SK-N-SH (cell line): ENCODE data around the gene SUPT20H. TPM values are rescaled to one million over a fixed set of nuclear protein-coding genes. Genes with fewer than 3 reads are reported as not detected.

Experiments
- CTCF ChIA-PET: fragments of 300-600, 350-600 bp; formaldehyde crosslinking; extraction: SDS; loops from one replicate; lab custom pipeline; 2021; lab: Yijun Ruan, JAX
- POLR2A ChIA-PET: fragments of 350-600 bp; sonication (Branson Sonifier 250); formaldehyde crosslinking; extraction: SDS; loops from one replicate; lab custom pipeline; 2020; ENCODE audit warnings: antibody characterized with exemption, inconsistent platforms; lab: Yijun Ruan, JAX
- DNase-seq: peaks from one replicate; pipeline ENCODE4 v3.0.0; 2012
- H2AFZ ChIP-seq: fragments of 200-600 bp; sonication (generic); 2 replicates; pipeline ENCODE4 v1.8.1; 2016; ENCODE audit warnings: antibody characterized with exemption, mild to moderate bottlenecking, low read depth
- H3F3A ChIP-seq: fragments of 200-600 bp; sonication (generic); replicated peaks from 2 replicates; pipeline ENCODE3; 2016; ENCODE audit warnings: antibody characterized with exemption, mild to moderate bottlenecking; ENCODE audit not compliant: insufficient read depth
- H3K27ac ChIP-seq, 2 experiments: fragments of 200-500 bp in 1 of 2; fragments of 200-600 bp in 1 of 2; sonication (Bioruptor generic) in 1 of 2; sonication (generic), shearing (Covaris generic) in 1 of 2; 2 replicates each; pipeline versions ENCODE4 v1.5.1 to v1.6.1; 2014 to 2016; ENCODE audit warnings: low read depth in 2 of 2, inconsistent platforms in 1 of 2, low read length in 1 of 2, mild to moderate bottlenecking in 1 of 2, mixed read lengths in 1 of 2
- H3K27me3 ChIP-seq: fragments of 200-600 bp; sonication (generic), shearing (Covaris generic); 2 replicates; pipeline ENCODE4 v1.6.1; 2016; ENCODE audit warnings: mixed run types; ENCODE audit not compliant: insufficient read depth
- H3K36me3 ChIP-seq, 2 experiments: fragments of 200-500 bp in 1 of 2; fragments of 200-600 bp in 1 of 2; sonication (Bioruptor generic) in 1 of 2; sonication (generic) in 1 of 2; replicated peaks in 1 of 2; 2 replicates each; pipeline versions ENCODE3 to v1.5.1; 2014 to 2016; ENCODE audit warnings: low read length in 1 of 2, mild to moderate bottlenecking in 1 of 2; ENCODE audit not compliant: insufficient read depth in 2 of 2, control insufficient read depth in 1 of 2
- H3K4me1 ChIP-seq, 2 experiments: fragments of 200-500 bp in 1 of 2; fragments of 200-600 bp in 1 of 2; sonication (Bioruptor generic) in 1 of 2; sonication (generic), shearing (Covaris generic) in 1 of 2; 2 replicates each; pipeline versions ENCODE4 v1.5.1 to v1.6.1; 2014 to 2016; ENCODE audit warnings: low read depth in 1 of 2, low read length in 1 of 2, mixed run types in 1 of 2; ENCODE audit not compliant: insufficient read depth in 2 of 2, control insufficient read depth in 1 of 2
- H3K4me2 ChIP-seq: fragments of 200-600 bp; sonication (generic), shearing (Covaris generic); 2 replicates; pipeline ENCODE4 v1.6.1; 2017; ENCODE audit warnings: mixed run types
- H3K4me3 ChIP-seq, 2 experiments: fragments of 200-500 bp in 1 of 2; fragments of 200-600 bp in 1 of 2; sonication (Bioruptor generic) in 1 of 2; sonication (generic), shearing (Covaris generic) in 1 of 2; 2 replicates each; pipeline versions ENCODE4 v1.5.1 to v1.8.1; 2014 to 2016; ENCODE audit warnings: low read depth in 2 of 2, inconsistent platforms in 1 of 2, low read length in 1 of 2, mild to moderate bottlenecking in 1 of 2, mixed read lengths in 1 of 2, moderate library complexity in 1 of 2
- H3K79me2 ChIP-seq: fragments of 200-600 bp; sonication (generic); 2 replicates; pipeline ENCODE4 v1.8.1; 2017; ENCODE audit warnings: mild to moderate bottlenecking; ENCODE audit not compliant: insufficient read depth
- H3K9ac ChIP-seq: fragments of 200-600 bp; sonication (generic); 2 replicates; pipeline ENCODE4 v1.6.1; 2017; ENCODE audit warnings: mixed run types
- H3K9me2 ChIP-seq: fragments of 200-600 bp; sonication (generic); 2 replicates; pipeline ENCODE4 v1.6.1; 2017; ENCODE audit warnings: mixed run types
- H3K9me3 ChIP-seq: fragments of 200-600 bp; sonication (generic); 2 replicates; pipeline ENCODE4 v1.6.1; 2017; ENCODE audit warnings: mixed run types, mild to moderate bottlenecking, moderate library complexity
- H4K20me1 ChIP-seq: fragments of 200-600 bp; sonication (generic); 2 replicates; pipeline ENCODE4 v1.6.1; 2017; ENCODE audit warnings: mild to moderate bottlenecking, mixed run types; ENCODE audit not compliant: insufficient read depth
- CHD2 ChIP-seq: fragments of 150-350 bp; IDR thresholded peaks from 2 replicates; pipeline ENCODE4 v1.6.1; 2018; ENCODE audit warnings: low read length; ENCODE audit not compliant: partially characterized antibody
- ELF1 ChIP-seq: IDR thresholded peaks from 2 replicates; pipeline ENCODE4 v1.4.0; 2012
- FOXJ3 ChIP-seq: sonication (generic); formaldehyde crosslinking; IDR thresholded peaks from 2 replicates; pipeline ENCODE4 v1.5.1; 2020; ENCODE audit warnings: mild to moderate bottlenecking, missing genetic modification reagents
- FOXM1 ChIP-seq: IDR thresholded peaks from 2 replicates; pipeline ENCODE4 v1.4.0; 2012; ENCODE audit warnings: low read depth, mild to moderate bottlenecking
- GATA2 ChIP-seq: sonication (generic); formaldehyde crosslinking; IDR thresholded peaks from 2 replicates; pipeline ENCODE4 v1.5.0; 2020; ENCODE audit warnings: mild to moderate bottlenecking, missing genetic modification reagents
- JUND ChIP-seq: IDR thresholded peaks from 2 replicates; pipeline ENCODE4 v1.4.0; 2012
- MEF2A ChIP-seq: IDR thresholded peaks from 2 replicates; pipeline ENCODE4 v1.4.0; 2012; ENCODE audit warnings: low read depth, borderline replicate concordance
- MXI1 ChIP-seq: IDR thresholded peaks from 2 replicates; pipeline ENCODE4 v1.6.1; 2012; ENCODE audit warnings: mild to moderate bottlenecking, low read depth, low read length, improper control_type of control experiment
- NFIC ChIP-seq: IDR thresholded peaks from 2 replicates; pipeline ENCODE4 v1.4.0; 2012; ENCODE audit warnings: borderline replicate concordance
- RCOR1 ChIP-seq: fragments of 150-350 bp; IDR thresholded peaks from 2 replicates; pipeline ENCODE4 v1.6.1; 2017; ENCODE audit warnings: antibody characterized with exemption, low read length
- RXRA ChIP-seq: IDR thresholded peaks from 2 replicates; pipeline ENCODE4 v1.4.0; 2012; ENCODE audit warnings: low read depth, mild to moderate bottlenecking, borderline replicate concordance
- SIN3A ChIP-seq: IDR thresholded peaks from 2 replicates; pipeline ENCODE4 v1.6.1; 2012; ENCODE audit warnings: low read depth, mild to moderate bottlenecking, low read length, moderate library complexity, borderline replicate concordance
- SMC3 ChIP-seq: IDR thresholded peaks from 2 replicates; pipeline ENCODE4 v1.6.1; 2012; ENCODE audit warnings: low read depth, low read length, improper control_type of control experiment
- TEAD4 ChIP-seq: IDR thresholded peaks from 2 replicates; pipeline ENCODE4 v1.4.0; 2012; ENCODE audit warnings: mild to moderate bottlenecking, borderline replicate concordance; ENCODE audit not compliant: insufficient read depth
- YY1 ChIP-seq: IDR thresholded peaks from 2 replicates; pipeline ENCODE4 v1.4.0; 2012; ENCODE audit warnings: low read depth, mild to moderate bottlenecking
- WGBS: methylation state at CpG from one replicate; pipeline ENCODE4 v1.1.6; 2017; ENCODE audit warnings: low lambda C conversion rate; 5-methylcytosine and 5-hydroxymethylcytosine counted together
- polyA plus RNA-seq, 3 experiments: library from polyadenylated mRNA; depleted of rRNA; stranded (reverse); fragments of >200 nt; gene quantifications; 2 replicates each; pipeline ENCODE4 v1.2.3, GENCODE V29; 2012
- TF ChIP-seq, protein P1 (sequence below): IDR thresholded peaks from 2 replicates; pipeline ENCODE4 v1.6.1; 2012; ENCODE audit warnings: mild to moderate bottlenecking, low read depth, low read length, moderate library complexity
- TF ChIP-seq, protein P2 (sequence below): IDR thresholded peaks from 2 replicates; pipeline ENCODE4 v1.4.0; 2012; ENCODE audit warnings: low read depth
- TF ChIP-seq, protein P3 (sequence below): fragments of 150-350 bp; IDR thresholded peaks from 2 replicates; pipeline ENCODE4 v1.6.1; 2017; ENCODE audit warnings: antibody characterized with exemption, low read length, low read depth, borderline replicate concordance
- TF ChIP-seq, protein P4 (sequence below): fragments of 150-350 bp; IDR thresholded peaks from 2 replicates; pipeline ENCODE4 v1.6.1; 2016; ENCODE audit warnings: mild to moderate bottlenecking, low read depth, low read length
- TF ChIP-seq, protein P5 (sequence below): IDR thresholded peaks from 2 replicates; pipeline ENCODE4 v1.4.0; 2012; ENCODE audit warnings: low read depth, borderline replicate concordance

The SUPT20H gene
- polyA plus RNA-seq, 1 of the 3 experiments (the other 2 are of a cell fraction) = 39.4 TPM

DNA sequence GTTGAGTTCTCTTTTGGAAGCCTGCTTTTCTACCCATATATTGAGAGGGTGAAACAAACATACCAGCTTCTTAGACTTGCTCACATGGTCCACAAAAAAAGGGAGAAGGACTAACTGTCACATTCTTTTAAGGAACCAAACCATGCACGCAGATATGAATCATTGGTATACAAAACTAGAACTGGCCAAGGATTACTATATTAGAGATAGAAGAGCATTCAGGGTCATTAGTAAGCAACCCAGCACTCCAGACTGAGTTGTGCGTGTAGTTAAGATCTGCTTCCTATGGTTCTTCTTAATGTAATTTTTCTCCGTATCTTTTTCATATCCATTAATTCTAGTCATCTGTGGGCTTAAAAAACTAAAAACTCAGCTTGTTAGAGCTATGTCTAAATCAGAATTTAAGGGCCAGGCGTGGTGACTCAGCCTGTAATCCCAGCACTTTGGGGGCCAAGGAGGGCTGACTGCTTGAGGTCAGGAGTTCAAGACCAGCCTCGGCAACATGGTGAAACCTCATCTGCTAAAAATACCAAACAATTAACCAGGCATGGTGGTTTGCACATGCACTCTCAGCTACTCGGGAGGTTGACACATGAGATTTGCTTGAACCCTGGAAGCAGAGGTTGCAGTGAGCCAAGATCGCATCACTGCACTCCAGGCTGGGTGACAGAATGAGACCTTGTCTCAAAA, 80.0 kb downstream of the SUPT20H start:
- H3K4me1 ChIP-seq = peaks cover 0 to 7% of the 10 kb centered on the region in 2 experiments; a peak in 1 of 4 replicates
- ChIA-PET POLR2A (no interaction called here), CTCF (interaction anchor here (1.0 to 9.4 kb wide), 6 partner anchors 27 to 560 kb away, joined by 3 to 275 read pairs (median 7); no protein-coding TSS in a partner anchor)
- peaks cover 31 to 68% of the 10 kb centered on the region in 2 experiments for H3K36me3 ChIP-seq
- 74% methylated on average over 7 of the region's 7 CpGs for WGBS
- H3F3A ChIP-seq = peaks cover 20% of the 10 kb centered on the region
- no peaks in the 10 kb centered on the region for H3K9me2 ChIP-seq
- H3K4me2 ChIP-seq = no peak overlapping the region
- H4K20me1 ChIP-seq = no peaks in the 10 kb centered on the region
- no peak overlapping the region for H2AFZ ChIP-seq
- TF ChIP-seq MXI1 (no peak), RCOR1 (no peak), RXRA (no peak), TEAD4 (no peak), ELF1 (no peak), GATA2 (CRISPR knock-in tag) (no peak), SIN3A (no peak), FOXM1 (no peak), MEF2A (no peak)
- TF ChIP-seq, protein P1, sequence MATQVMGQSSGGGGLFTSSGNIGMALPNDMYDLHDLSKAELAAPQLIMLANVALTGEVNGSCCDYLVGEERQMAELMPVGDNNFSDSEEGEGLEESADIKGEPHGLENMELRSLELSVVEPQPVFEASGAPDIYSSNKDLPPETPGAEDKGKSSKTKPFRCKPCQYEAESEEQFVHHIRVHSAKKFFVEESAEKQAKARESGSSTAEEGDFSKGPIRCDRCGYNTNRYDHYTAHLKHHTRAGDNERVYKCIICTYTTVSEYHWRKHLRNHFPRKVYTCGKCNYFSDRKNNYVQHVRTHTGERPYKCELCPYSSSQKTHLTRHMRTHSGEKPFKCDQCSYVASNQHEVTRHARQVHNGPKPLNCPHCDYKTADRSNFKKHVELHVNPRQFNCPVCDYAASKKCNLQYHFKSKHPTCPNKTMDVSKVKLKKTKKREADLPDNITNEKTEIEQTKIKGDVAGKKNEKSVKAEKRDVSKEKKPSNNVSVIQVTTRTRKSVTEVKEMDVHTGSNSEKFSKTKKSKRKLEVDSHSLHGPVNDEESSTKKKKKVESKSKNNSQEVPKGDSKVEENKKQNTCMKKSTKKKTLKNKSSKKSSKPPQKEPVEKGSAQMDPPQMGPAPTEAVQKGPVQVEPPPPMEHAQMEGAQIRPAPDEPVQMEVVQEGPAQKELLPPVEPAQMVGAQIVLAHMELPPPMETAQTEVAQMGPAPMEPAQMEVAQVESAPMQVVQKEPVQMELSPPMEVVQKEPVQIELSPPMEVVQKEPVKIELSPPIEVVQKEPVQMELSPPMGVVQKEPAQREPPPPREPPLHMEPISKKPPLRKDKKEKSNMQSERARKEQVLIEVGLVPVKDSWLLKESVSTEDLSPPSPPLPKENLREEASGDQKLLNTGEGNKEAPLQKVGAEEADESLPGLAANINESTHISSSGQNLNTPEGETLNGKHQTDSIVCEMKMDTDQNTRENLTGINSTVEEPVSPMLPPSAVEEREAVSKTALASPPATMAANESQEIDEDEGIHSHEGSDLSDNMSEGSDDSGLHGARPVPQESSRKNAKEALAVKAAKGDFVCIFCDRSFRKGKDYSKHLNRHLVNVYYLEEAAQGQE = no peak
- TF ChIP-seq, protein P2, sequence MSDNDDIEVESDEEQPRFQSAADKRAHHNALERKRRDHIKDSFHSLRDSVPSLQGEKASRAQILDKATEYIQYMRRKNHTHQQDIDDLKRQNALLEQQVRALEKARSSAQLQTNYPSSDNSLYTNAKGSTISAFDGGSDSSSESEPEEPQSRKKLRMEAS = no peak
- H3K9me3 ChIP-seq = no peaks in the 10 kb centered on the region
- no peak for DNase-seq
- no peak overlapping the region for H3K9ac ChIP-seq
- peak overlapping the region in 1 of 2 experiments; percentile 7; a peak in 1 of 4 replicates for H3K27ac ChIP-seq
- H3K27me3 ChIP-seq = no peaks in the 10 kb centered on the region
- H3K4me3 ChIP-seq = no peak overlapping the region
- peaks cover 5% of the 10 kb centered on the region; the same call in 1 of the 2 replicates for H3K79me2 ChIP-seq

DNA sequence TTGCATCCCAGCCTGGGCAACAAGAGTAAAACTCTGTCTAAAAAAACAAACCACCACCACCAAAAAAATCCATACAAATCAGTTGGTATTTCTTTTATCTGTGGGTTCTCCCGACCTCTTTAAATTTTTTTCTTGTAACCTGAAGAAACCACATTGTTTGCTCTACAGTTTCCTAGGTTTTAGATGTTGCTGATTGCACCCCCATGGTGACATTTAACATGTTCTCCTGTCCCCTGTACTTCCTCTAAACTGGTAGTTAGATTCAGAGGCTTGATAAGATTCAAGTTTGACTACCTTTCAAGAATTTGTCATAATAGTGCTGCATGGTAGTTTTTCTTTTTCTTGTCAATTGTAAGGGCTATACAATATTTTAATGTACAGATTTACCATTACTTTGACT, 84.3 kb downstream of the SUPT20H start:
- 87% methylated on average over 1 of the region's 1 CpG for WGBS
- Histone ChIP-seq H3K4me3 (no peak overlapping the region), H3K27me3 (no peaks in the 10 kb centered on the region), H3K4me2 (no peak overlapping the region), H3K4me1 (peaks cover 0 to 4% of the 10 kb centered on the region in 2 experiments; a peak in 1 of 4 replicates), H3K9ac (no peak overlapping the region), H3K79me2 (peaks cover under 1% of the 10 kb centered on the region; the same call in 1 of the 2 replicates), H3K9me2 (no peaks in the 10 kb centered on the region), H2AFZ (no peak overlapping the region), H3K36me3 (peaks cover 28 to 83% of the 10 kb centered on the region in 2 experiments), H3F3A (peaks cover 7% of the 10 kb centered on the region), H4K20me1 (no peaks in the 10 kb centered on the region), H3K9me3 (no peaks in the 10 kb centered on the region; the same call in 1 of the 2 replicates), H3K27ac (no peak overlapping the region)
- POLR2A ChIA-PET = no interaction called here
- CTCF ChIA-PET = interaction anchor here (1.4 kb wide), 1 partner anchor 117 kb away, joined by 4 read pairs; no protein-coding TSS in a partner anchor
- no peak for DNase-seq
- TF ChIP-seq TEAD4 (no peak), YY1 (no peak), MXI1 (no peak), RXRA (no peak), NFIC (no peak), FOXJ3 (no peak), RCOR1 (no peak), CHD2 (no peak), FOXM1 (no peak), MEF2A (no peak), SMC3 (no peak), JUND (no peak)
- TF ChIP-seq, protein P3, sequence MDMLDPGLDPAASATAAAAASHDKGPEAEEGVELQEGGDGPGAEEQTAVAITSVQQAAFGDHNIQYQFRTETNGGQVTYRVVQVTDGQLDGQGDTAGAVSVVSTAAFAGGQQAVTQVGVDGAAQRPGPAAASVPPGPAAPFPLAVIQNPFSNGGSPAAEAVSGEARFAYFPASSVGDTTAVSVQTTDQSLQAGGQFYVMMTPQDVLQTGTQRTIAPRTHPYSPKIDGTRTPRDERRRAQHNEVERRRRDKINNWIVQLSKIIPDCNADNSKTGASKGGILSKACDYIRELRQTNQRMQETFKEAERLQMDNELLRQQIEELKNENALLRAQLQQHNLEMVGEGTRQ = no peak
- TF ChIP-seq, protein P4, sequence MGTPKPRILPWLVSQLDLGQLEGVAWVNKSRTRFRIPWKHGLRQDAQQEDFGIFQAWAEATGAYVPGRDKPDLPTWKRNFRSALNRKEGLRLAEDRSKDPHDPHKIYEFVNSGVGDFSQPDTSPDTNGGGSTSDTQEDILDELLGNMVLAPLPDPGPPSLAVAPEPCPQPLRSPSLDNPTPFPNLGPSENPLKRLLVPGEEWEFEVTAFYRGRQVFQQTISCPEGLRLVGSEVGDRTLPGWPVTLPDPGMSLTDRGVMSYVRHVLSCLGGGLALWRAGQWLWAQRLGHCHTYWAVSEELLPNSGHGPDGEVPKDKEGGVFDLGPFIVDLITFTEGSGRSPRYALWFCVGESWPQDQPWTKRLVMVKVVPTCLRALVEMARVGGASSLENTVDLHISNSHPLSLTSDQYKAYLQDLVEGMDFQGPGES = no peak
- TF ChIP-seq, protein P5, sequence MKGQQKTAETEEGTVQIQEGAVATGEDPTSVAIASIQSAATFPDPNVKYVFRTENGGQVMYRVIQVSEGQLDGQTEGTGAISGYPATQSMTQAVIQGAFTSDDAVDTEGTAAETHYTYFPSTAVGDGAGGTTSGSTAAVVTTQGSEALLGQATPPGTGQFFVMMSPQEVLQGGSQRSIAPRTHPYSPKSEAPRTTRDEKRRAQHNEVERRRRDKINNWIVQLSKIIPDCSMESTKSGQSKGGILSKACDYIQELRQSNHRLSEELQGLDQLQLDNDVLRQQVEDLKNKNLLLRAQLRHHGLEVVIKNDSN = no peak
